ENCODE results near the gene TNS3. TPM values are rescaled to one million over a fixed set of nuclear protein-coding genes. Genes with fewer than 3 reads are reported as not detected.

TNS3 gene
- total RNA-seq, 1 donor from 2014 or later, result 40.8 TPM

GRCh38 chr7:47568056-47568455 is 13.9 kb downstream of the TNS3 start:
- no peak overlapping the region for H3K4me3 ChIP-seq (ENCODE audit: low read depth, low read length)
- no peak for DNase-seq (ENCODE audit: low read depth)
- no peak for TF ChIP-seq CTCF (conservative IDR thresholded peaks at IDR 0.05; ENCODE audit: low read depth, low read length)

GRCh38 chr7:47565640-47566250 is 16.2 kb downstream of the TNS3 start:
- no peak overlapping the region for H3K4me3 ChIP-seq (ENCODE audit: low read depth, low read length)
- DNase-seq (ENCODE audit: low read depth), result no peak
- TF ChIP-seq CTCF (conservative IDR thresholded peaks at IDR 0.05; ENCODE audit: low read depth, low read length), result no peak

GRCh38 chr7:47563521-47563920 is 18.4 kb downstream of the TNS3 start:
- no peak overlapping the region for H3K4me3 ChIP-seq (ENCODE audit: low read depth, low read length)
- no peak for DNase-seq (ENCODE audit: low read depth)
- TF ChIP-seq CTCF (conservative IDR thresholded peaks at IDR 0.05; ENCODE audit: low read depth, low read length), result no peak

GRCh38 chr7:47561715-47562446 is 20.0 kb downstream of the TNS3 start:
- no peak overlapping the region for H3K4me3 ChIP-seq (ENCODE audit: low read depth, low read length)
- TF ChIP-seq CTCF (conservative IDR thresholded peaks at IDR 0.05; ENCODE audit: low read depth, low read length), result no peak
- DNase-seq (ENCODE audit: low read depth), result no peak

- H3K4me3 ChIP-seq (ENCODE audit: low read depth, low read length), result no peak overlapping the region
- TF ChIP-seq CTCF (conservative IDR thresholded peaks at IDR 0.05; ENCODE audit: low read depth, low read length), result no peak
- DNase-seq (ENCODE audit: low read depth), result no peak
Measured at GRCh38 chr7:47559306-47560220, 22.3 kb downstream of the TNS3 start.

- H3K4me3 ChIP-seq (ENCODE audit: low read depth, low read length), result no peak overlapping the region
- no peak for DNase-seq (ENCODE audit: low read depth)
- no peak for TF ChIP-seq CTCF (conservative IDR thresholded peaks at IDR 0.05; ENCODE audit: low read depth, low read length)
Measured at GRCh38 chr7:47557694-47558670, 23.9 kb downstream of the TNS3 start.
